Measurements from ENCODE around the gene CELSR2.
A peak's percentile ranks its signal among the peaks of the same experiment; 100 is the strongest.

DNA sequence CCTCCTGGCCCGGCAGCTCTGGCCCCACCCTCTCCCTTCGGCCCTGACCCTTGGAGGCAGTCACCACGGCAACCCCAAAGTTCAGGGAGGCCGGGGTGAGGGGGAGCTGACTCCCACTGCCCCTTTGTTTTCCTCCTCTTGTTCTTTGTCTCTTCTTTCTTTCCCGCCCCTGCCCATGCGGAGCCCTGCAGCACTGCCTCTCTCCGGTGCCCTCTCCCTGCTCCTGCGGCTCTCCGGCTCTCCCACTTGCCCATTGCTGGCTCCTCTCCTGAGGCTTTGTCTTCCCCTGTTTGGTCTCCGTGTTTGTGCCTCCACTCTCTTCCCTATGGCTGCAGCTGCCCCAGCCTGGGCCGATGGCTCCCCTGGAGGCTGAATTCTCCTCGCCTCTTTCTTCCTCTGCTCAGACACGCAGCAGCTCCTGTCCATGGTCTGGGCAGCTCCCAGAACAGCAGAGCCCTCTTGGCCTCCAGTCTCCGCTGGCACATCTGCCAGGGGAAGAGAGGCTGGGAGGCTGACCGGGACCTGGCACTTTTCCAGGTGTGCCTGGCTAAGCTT, 5.8 kb downstream of the CELSR2 start:
- TF ChIP-seq, protein P1, sequence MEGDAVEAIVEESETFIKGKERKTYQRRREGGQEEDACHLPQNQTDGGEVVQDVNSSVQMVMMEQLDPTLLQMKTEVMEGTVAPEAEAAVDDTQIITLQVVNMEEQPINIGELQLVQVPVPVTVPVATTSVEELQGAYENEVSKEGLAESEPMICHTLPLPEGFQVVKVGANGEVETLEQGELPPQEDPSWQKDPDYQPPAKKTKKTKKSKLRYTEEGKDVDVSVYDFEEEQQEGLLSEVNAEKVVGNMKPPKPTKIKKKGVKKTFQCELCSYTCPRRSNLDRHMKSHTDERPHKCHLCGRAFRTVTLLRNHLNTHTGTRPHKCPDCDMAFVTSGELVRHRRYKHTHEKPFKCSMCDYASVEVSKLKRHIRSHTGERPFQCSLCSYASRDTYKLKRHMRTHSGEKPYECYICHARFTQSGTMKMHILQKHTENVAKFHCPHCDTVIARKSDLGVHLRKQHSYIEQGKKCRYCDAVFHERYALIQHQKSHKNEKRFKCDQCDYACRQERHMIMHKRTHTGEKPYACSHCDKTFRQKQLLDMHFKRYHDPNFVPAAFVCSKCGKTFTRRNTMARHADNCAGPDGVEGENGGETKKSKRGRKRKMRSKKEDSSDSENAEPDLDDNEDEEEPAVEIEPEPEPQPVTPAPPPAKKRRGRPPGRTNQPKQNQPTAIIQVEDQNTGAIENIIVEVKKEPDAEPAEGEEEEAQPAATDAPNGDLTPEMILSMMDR (optimal IDR thresholded peaks at IDR 0.05 in 1 of 3, IDR thresholded peaks at IDR 0.05 in 1 of 3, conservative IDR thresholded peaks at IDR 0.05 in 1 of 3; ENCODE audit: extremely low read depth in 1 of 3, insufficient read depth in 2 of 3, low read length in 3 of 3): peak in 2 of 3 experiments; percentile 24 to 42
- TF ChIP-seq EZH2 (IDR thresholded peaks at IDR 0.05; ENCODE audit: low read length): no peak

All from keratinocyte (primary cell).